ENCODE measurements around the gene PPIL1.

Gene PPIL1

GRCh38 chr6:36855750-36856149 lies 18.9 kb downstream of the PPIL1 start:
- DNase-seq (ENCODE audit: low read depth in 2 of 2), result no peak

GRCh38 chr6:36853325-36853724 lies 21.3 kb downstream of the PPIL1 start:
- DNase-seq (ENCODE audit: low read depth in 2 of 2), result no peak

DNA sequence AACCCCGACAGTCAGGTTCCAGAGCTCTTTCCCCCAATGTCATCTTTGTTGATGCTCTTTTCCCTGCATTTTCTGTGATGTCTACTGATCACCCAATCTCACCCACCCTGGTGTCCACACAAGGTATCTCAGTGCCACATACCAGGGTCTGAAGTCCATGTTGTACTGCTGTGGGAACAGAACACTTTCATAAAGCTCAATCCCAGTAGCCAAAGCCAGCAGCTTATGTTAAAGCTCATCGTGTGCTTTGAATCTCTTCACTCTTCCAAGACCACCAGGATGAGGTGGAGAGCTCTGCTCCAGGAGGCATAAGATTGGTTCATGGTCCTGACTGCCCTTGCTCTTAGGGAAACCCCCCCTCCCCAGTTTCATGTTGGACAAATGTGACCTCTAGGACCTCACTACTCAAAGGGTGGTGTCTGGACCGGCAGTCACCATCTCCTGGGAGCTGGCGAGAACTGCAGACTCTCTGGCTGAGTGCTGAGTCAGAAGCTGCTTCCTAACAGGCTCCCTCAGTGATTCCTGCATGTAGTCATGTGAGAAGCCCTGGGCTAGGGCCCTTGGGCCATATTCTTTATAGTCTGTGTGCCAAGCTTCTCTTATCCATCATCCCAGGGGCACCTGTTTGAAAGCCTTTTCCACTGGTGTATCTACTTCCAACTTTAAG lies 22.0 kb downstream of the PPIL1 start:
- DNase-seq (ENCODE audit: low read depth in 2 of 2), result no peak

- no peak for DNase-seq (ENCODE audit: low read depth in 2 of 2)
Measured at GRCh38 chr6:36851626-36852025, 23.0 kb downstream of the PPIL1 start.

DNA sequence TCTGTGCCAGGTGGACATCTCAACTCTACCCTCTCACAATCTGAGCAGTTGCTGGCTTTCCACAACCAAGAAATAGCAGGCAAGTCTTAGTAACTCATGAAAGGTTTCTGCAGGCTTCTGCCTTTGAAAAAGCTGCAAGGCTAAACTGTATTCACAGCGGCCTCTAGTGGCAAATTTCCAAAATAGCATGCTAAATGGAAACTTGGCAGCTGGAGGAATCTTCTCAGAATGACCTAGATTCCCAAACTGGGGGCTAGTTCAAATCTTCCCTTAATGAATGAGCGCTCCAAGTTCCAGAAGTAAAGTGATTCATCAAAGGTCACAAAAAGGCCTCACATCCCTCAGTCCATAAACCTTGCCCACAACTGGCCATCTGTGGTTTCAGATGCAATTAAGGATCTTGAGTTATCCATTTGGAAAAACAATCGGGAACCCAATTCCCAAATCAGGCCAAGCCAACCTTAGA lies 23.4 kb downstream of the PPIL1 start:
- DNase-seq (ENCODE audit: low read depth in 2 of 2), result no peak

DNA sequence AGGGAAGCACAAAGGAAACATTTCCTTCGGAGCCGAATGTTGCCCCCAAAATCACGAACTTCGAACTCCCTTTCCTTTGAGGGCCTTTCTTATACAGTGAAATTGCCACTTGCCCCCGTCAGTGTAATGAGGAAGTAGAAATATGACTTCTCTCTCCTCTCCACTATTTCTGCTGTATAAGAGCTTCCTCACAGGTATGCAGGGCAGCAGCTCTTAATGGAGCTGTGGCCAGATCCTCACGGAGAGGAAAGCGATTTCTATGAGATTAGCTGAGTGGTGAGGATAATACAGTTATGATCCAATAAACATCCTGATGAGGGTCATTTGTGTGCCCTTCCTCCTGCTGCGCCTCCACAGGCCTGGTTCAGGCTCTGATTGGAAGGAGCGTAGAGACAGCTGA lies 24.6 kb downstream of the PPIL1 start:
- DNase-seq (ENCODE audit: low read depth in 2 of 2), result no peak

DNA sequence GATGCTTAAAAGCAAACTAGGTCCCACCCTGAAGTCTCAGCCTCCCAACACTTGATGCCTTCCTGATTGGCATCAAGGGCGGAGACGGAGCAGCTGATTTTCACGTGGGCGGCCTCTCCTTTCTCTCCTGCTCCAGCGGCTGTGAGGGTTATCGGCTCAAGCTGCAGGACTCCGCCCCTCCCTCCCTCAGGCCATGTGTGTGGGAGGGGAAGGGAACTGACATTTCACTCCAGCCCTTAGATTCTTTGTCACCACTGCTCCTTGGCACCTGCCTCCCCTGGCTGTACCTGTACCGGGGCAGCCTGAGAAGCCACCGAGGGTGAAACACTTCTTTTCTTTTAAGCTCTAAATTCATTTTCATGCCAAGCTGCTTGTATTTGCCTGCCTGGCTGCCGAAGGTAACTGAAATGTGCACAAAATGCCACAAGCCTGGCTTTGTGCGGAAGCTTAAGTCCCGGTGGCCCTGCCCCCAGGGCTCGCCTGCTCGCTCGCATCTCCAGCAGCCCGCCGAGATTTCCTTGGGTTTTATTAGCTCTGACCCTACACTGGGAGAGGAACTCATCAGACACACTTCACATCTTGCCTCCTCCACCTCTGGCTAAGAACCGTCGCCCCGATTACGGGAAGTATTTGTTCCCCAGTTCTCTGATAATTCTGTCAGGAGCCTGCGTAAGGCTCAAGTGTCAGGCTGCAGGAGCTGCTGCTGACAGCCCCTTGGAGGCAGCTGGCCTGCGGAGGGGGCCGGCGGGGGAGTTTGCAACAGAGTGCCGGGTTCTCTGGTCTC lies 25.8 kb downstream of the PPIL1 start:
- DNase-seq (ENCODE audit: low read depth in 2 of 2), result no peak

GRCh38 chr6:36847991-36848390 lies 26.6 kb downstream of the PPIL1 start:
- no peak for DNase-seq (ENCODE audit: low read depth in 2 of 2)

- no peak for DNase-seq (ENCODE audit: low read depth in 2 of 2)
Measured at GRCh38 chr6:36847152-36847551, 27.5 kb downstream of the PPIL1 start.

GRCh38 chr6:36845233-36845632 lies 29.4 kb downstream of the PPIL1 start:
- DNase-seq (ENCODE audit: low read depth in 2 of 2), result no peak

- no peak for DNase-seq (ENCODE audit: low read depth in 2 of 2)
Measured at GRCh38 chr6:36844232-36845170, 30.1 kb downstream of the PPIL1 start.

DNA sequence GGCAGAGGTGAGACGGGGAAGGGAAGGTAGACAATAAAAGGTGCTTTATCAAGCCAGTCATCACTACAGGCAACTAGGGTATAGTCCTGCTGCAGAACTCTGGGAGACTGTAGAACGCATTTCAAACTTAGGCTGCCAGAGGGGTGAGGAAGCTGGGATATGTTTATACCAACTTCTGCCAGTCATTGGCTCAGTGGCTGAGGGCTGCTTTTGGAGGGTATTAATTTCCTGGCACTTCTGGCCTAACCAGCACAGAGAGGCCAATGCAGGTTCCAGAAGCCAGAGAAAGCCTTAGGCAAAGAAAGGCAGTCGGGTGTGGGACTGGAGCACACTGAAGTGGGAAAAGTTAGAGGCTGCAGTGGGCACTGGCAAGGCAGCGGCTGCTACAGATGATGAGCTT lies 31.4 kb downstream of the PPIL1 start:
- no peak for DNase-seq (ENCODE audit: low read depth in 2 of 2)

DNA sequence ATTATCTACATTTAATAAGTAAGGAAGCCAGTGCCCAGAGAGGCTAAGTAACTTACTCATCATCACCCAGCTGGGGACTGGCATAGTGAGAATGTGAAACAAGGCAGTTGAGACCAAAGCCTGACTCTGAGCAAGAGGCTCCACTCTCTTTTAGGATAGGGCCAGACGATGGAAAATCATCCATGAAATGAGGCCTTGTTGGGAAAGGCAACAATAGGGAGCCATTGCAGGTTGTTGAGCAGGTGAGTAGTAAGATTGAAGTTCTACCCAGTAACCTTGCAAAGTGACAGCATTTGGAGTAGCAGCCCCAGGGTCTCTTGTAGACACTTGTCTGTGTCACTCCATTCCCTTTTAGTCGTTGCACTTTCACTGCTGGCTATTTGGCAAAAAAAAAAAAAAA lies 32.8 kb downstream of the PPIL1 start:
- DNase-seq (ENCODE audit: low read depth in 2 of 2), result no peak

- peak in 1 of 2 donors; percentile 22 for DNase-seq (ENCODE audit: low read depth in 2 of 2)
Measured at GRCh38 chr6:36840432-36841403, 33.9 kb downstream of the PPIL1 start.

GRCh38 chr6:36839749-36840431 lies 34.7 kb downstream of the PPIL1 start:
- DNase-seq (ENCODE audit: low read depth in 2 of 2), result peak in 1 of 2 donors; percentile 26

DNA sequence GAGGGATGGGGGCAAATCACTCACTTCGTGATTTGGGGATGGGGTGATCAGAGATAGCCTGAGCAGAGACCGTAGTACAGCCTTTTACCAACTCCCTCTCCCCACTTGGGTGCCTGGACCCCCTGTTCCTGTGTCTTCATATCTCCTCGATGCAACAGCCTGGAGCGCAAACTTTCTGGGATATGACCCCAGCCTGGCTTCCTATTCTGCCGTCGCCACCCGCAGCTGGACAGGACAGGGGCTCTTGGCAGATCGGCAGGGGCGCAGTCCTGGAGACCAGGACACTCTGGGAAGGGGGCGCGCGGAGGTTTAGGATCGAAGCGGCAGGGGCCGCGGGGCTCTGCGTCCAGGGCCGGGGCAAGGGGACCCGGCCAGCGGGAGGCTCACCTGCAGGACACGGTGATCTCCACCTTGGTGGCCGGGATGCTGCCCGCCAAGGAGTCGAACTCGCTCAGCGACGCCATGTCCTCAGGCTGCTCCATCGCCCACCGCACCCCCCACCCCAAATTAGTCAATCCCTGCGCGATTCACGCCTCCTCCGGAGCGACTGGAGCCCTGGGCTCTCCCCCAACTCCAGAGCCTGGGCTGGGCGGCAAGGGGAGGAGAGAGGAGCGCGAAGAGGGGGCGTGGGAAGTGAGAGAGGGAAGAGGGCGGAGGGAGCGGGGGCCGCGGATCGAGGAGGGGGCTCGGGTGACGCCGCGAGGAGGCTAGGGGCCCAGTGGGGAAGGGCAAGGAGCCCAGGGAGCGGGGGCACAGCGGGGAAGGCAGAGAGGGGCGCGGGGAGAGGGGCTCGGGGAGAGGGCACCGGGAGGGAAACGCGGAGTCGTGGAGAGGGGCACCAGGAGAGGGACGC lies 35.5 kb downstream of the PPIL1 start, which contains the start of gene CPNE5:
Gene CPNE5 (minus strand): TSS at position 549 of the 853 bp plus-strand sequence. CDS start 67 bp downstream, at position 482.
- no peak for DNase-seq (ENCODE audit: low read depth in 2 of 2)

DNA sequence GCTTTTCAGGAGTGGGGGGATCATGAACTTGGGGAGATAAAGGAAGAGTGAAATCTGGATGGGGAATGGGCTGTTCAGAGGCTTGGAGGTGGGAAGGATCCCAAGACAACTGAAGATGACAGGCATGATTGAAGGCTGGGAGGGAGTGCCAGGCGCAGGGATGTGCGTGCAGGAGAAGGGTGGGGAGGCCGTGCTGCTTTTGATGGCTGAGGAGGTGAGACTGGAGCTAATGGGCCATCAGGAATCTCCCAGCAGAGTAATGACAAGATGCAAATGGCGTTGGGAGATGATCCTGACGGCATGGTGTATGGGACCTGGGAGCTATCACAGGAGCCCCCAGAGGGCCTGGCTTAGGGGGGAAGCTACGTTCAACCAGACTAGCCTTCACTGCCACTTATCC lies 36.9 kb downstream of the PPIL1 start:
- no peak for DNase-seq (ENCODE audit: low read depth in 2 of 2)

- DNase-seq (ENCODE audit: low read depth in 2 of 2), result no peak
Measured at GRCh38 chr6:36837022-36837339, 37.6 kb downstream of the PPIL1 start.
